ENCODE measurements around the gene WFS1.

DNA sequence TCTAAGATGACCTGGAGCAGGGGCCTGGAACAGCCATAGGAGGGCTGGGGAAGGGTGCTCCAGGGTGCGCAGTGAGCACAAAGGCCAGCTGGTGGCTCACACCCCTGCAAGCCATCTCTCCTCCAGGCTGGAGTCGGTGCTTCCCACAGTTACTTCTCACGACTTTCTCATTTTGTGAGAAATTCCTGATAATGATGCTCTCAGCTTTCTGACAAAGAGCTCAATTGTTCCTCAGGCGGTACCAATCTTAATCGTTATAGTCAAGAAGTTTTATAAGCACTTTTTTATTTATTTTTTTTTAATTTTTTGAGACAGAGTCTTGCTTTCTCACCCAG is 11.7 kb upstream of the WFS1 start:
- no peak for TF ChIP-seq POLR2A (IDR thresholded peaks at IDR 0.05)
- TF ChIP-seq, protein P1, sequence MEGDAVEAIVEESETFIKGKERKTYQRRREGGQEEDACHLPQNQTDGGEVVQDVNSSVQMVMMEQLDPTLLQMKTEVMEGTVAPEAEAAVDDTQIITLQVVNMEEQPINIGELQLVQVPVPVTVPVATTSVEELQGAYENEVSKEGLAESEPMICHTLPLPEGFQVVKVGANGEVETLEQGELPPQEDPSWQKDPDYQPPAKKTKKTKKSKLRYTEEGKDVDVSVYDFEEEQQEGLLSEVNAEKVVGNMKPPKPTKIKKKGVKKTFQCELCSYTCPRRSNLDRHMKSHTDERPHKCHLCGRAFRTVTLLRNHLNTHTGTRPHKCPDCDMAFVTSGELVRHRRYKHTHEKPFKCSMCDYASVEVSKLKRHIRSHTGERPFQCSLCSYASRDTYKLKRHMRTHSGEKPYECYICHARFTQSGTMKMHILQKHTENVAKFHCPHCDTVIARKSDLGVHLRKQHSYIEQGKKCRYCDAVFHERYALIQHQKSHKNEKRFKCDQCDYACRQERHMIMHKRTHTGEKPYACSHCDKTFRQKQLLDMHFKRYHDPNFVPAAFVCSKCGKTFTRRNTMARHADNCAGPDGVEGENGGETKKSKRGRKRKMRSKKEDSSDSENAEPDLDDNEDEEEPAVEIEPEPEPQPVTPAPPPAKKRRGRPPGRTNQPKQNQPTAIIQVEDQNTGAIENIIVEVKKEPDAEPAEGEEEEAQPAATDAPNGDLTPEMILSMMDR (IDR thresholded peaks at IDR 0.05) = no peak

All from right lobe of liver (tissue), 4 donors.